Ishikawa (cell line): Measurements from ENCODE around the gene CYP24A1.

Experiments used
- CEBPB ChIP-seq: IDR thresholded peaks from 2 replicates; pipeline ENCODE4 v1.6.1; 2012
- CREB1 ChIP-seq: IDR thresholded peaks from 2 replicates; pipeline ENCODE4 v1.6.1; 2012; ENCODE audit warnings: low read depth
- EGR1 ChIP-seq: IDR thresholded peaks from 2 replicates; pipeline ENCODE4 v1.6.1; 2012
- EP300 ChIP-seq: IDR thresholded peaks from 2 replicates; pipeline ENCODE4 v1.6.1; 2012; ENCODE audit warnings: borderline replicate concordance
- FOXM1 ChIP-seq: IDR thresholded peaks from 2 replicates; pipeline ENCODE4 v1.6.1; 2012; ENCODE audit warnings: low read depth, borderline replicate concordance
- MAX ChIP-seq: IDR thresholded peaks from 2 replicates; pipeline ENCODE4 v1.6.1; 2012
- NFIC ChIP-seq: IDR thresholded peaks from 2 replicates; pipeline ENCODE4 v1.6.1; 2012
- RAD21 ChIP-seq: IDR thresholded peaks from 2 replicates; pipeline ENCODE4 v1.6.1; 2012; ENCODE audit warnings: low read depth
- TAF1 ChIP-seq: IDR thresholded peaks from 2 replicates; pipeline ENCODE4 v1.6.1; 2012; ENCODE audit warnings: low read depth, mild to moderate bottlenecking
- TCF12 ChIP-seq: IDR thresholded peaks from 2 replicates; pipeline ENCODE4 v1.6.1; 2012; ENCODE audit warnings: low read depth
- TEAD4 ChIP-seq: IDR thresholded peaks from 2 replicates; pipeline ENCODE4 v1.6.1; 2012
- YY1 ChIP-seq: IDR thresholded peaks from 2 replicates; pipeline ENCODE4 v1.6.1; 2012; ENCODE audit warnings: low read depth
- ZBTB7A ChIP-seq: IDR thresholded peaks from 2 replicates; pipeline ENCODE4 v1.6.1; 2012; ENCODE audit warnings: low read depth
- TF ChIP-seq, protein P1 (sequence below): IDR thresholded peaks from 2 replicates; pipeline ENCODE4 v1.6.1; 2012
- TF ChIP-seq, protein P2 (sequence below): IDR thresholded peaks from 2 replicates; pipeline ENCODE4 v1.6.1; 2012; ENCODE audit warnings: low read depth, mild to moderate bottlenecking

CYP24A1 gene

GRCh38 chr20:54193817-54194216, 20.0 kb upstream of the CYP24A1 start:
- TF ChIP-seq ZBTB7A: no peak
- no peak for TF ChIP-seq EGR1
- TF ChIP-seq, protein P1, sequence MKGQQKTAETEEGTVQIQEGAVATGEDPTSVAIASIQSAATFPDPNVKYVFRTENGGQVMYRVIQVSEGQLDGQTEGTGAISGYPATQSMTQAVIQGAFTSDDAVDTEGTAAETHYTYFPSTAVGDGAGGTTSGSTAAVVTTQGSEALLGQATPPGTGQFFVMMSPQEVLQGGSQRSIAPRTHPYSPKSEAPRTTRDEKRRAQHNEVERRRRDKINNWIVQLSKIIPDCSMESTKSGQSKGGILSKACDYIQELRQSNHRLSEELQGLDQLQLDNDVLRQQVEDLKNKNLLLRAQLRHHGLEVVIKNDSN: no peak
- TF ChIP-seq TCF12: no peak
- no peak for TF ChIP-seq TEAD4
- TF ChIP-seq MAX: no peak
- TF ChIP-seq YY1: no peak
- TF ChIP-seq, protein P2, sequence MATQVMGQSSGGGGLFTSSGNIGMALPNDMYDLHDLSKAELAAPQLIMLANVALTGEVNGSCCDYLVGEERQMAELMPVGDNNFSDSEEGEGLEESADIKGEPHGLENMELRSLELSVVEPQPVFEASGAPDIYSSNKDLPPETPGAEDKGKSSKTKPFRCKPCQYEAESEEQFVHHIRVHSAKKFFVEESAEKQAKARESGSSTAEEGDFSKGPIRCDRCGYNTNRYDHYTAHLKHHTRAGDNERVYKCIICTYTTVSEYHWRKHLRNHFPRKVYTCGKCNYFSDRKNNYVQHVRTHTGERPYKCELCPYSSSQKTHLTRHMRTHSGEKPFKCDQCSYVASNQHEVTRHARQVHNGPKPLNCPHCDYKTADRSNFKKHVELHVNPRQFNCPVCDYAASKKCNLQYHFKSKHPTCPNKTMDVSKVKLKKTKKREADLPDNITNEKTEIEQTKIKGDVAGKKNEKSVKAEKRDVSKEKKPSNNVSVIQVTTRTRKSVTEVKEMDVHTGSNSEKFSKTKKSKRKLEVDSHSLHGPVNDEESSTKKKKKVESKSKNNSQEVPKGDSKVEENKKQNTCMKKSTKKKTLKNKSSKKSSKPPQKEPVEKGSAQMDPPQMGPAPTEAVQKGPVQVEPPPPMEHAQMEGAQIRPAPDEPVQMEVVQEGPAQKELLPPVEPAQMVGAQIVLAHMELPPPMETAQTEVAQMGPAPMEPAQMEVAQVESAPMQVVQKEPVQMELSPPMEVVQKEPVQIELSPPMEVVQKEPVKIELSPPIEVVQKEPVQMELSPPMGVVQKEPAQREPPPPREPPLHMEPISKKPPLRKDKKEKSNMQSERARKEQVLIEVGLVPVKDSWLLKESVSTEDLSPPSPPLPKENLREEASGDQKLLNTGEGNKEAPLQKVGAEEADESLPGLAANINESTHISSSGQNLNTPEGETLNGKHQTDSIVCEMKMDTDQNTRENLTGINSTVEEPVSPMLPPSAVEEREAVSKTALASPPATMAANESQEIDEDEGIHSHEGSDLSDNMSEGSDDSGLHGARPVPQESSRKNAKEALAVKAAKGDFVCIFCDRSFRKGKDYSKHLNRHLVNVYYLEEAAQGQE: no peak
- TF ChIP-seq NFIC: no peak
- no peak for TF ChIP-seq CREB1
- no peak for TF ChIP-seq TAF1
- TF ChIP-seq FOXM1: no peak
- no peak for TF ChIP-seq RAD21
- TF ChIP-seq CEBPB: no peak
- TF ChIP-seq EP300: no peak

GRCh38 chr20:54190217-54190616, 16.4 kb upstream of the CYP24A1 start:
- TF ChIP-seq CEBPB (no peak), TEAD4 (no peak), CREB1 (no peak), EGR1 (no peak), TAF1 (no peak), FOXM1 (no peak), RAD21 (no peak), TCF12 (no peak), EP300 (no peak), NFIC (no peak), MAX (no peak), YY1 (no peak), ZBTB7A (no peak)
- TF ChIP-seq, protein P2: no peak
- TF ChIP-seq, protein P1: no peak

- no peak for TF ChIP-seq YY1
- TF ChIP-seq, protein P1: no peak
- no peak for TF ChIP-seq TEAD4
- no peak for TF ChIP-seq MAX
- no peak for TF ChIP-seq CEBPB
- no peak for TF ChIP-seq RAD21
- TF ChIP-seq EP300: no peak
- no peak for TF ChIP-seq NFIC
Measured at GRCh38 chr20:54189630-54190029, 15.8 kb upstream of the CYP24A1 start.

- TF ChIP-seq, protein P1: peak; percentile 26; the same call in 1 of the 2 replicates
- TF ChIP-seq YY1: no peak
Measured at GRCh38 chr20:54188132-54188849, 14.5 kb upstream of the CYP24A1 start.
